Cardiac muscle cell (in vitro differentiated cells and primary cell): ENCODE results near the gene POLR2F. TPM values are rescaled to one million over a fixed set of nuclear protein-coding genes. Genes with fewer than 3 reads are reported as not detected.
"Not testable (repeated sequence)": the region's sequence is repeated elsewhere in the genome, so short reads cannot be mapped to it uniquely, and the experiment has no call there.

Experiments used
- DNase-seq, 2 donors: peaks; one replicate each; pipeline versions ENCODE4 v3.0.0 to v3.0.0-alpha.2; 2010 to 2017; ENCODE audit warnings: low read depth in 1 of 2, low spot score in 1 of 2
- H3K27ac ChIP-seq: fragments of 200-600 bp; sonication (generic); 2 replicates; pipeline ENCODE4 v1.5.1; 2016
- H3K27me3 ChIP-seq: fragments of 200-600 bp; sonication (generic); 2 replicates; pipeline ENCODE4 v1.6.0; 2016; ENCODE audit warnings: control low read depth
- H3K36me3 ChIP-seq: fragments of 200-600 bp; sonication (generic); 2 replicates; pipeline ENCODE4 v1.5.1; 2016; ENCODE audit warnings: control low read depth
- H3K4me1 ChIP-seq: fragments of 200-600 bp; sonication (generic); 2 replicates; pipeline ENCODE4 v1.8.1; 2017; ENCODE audit warnings: low read depth, mild to moderate bottlenecking, mixed run types
- H3K4me3 ChIP-seq: fragments of 200-600 bp; sonication (generic); 2 replicates; pipeline ENCODE4 v1.5.1; 2016; ENCODE audit warnings: mild to moderate bottlenecking
- H3K9me3 ChIP-seq: fragments of 200-600 bp; sonication (generic); 2 replicates; pipeline ENCODE4 v1.5.1; 2017; ENCODE audit warnings: low read depth, mild to moderate bottlenecking, control low read depth
- CTCF ChIP-seq: IDR thresholded peaks from 2 replicates; pipeline ENCODE4 v1.5.1; 2012; ENCODE audit warnings: low read depth, mild to moderate bottlenecking, low read length
- polyA plus RNA-seq: library from polyadenylated mRNA; unstranded; fragments of >200 nt; fragmentation: Nextera tagmentation; extraction: Ambion mirVana; gene quantifications from 2 replicates; pipeline ENCODE4 v1.2.1, GENCODE V29; 2016
- total RNA-seq: library from RNA; depleted of rRNA; stranded (reverse); fragments of >200 nt; gene quantifications from 2 replicates; pipeline ENCODE4 v1.2.3, GENCODE V29; 2016

Gene POLR2F
- total and polyA plus RNA-seq, 2 experiments from 2014 or later = 63.3 to 183 TPM

GRCh38 chr22:37975153-37975552, 21.7 kb downstream of the POLR2F start:
- no peak overlapping the region for H3K27ac ChIP-seq
- H3K9me3 ChIP-seq = no peaks in the 10 kb centered on the region
- H3K36me3 ChIP-seq = no peaks in the 10 kb centered on the region
- TF ChIP-seq CTCF = no peak
- no peak for DNase-seq
- H3K4me3 ChIP-seq = no peak overlapping the region
- H3K27me3 ChIP-seq = no peaks in the 10 kb centered on the region
- peaks cover 10% of the 10 kb centered on the region for H3K4me1 ChIP-seq

- DNase-seq = not testable (repeated sequence)
Observed at GRCh38 chr22:37976022-37976421, 22.5 kb downstream of the POLR2F start.

DNA sequence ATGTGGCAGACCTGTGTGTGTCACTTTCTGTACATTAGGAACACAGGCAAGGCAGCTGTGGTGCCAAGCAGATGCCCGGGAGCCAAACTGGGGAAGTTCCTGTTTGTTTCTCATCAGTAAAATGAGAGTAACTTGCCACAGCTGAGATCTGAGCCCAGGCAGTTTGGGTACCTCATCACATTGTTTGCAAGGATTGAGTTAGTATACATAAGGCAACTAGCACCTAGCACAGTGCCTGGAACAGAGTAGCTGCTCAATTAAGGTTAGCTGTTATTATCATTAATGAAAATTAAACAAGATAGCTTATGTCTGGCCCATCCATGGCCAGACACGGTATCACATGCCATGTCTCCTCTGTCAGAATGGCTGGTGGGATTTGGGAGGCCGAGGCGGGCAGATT, 23.0 kb downstream of the POLR2F start:
- no peak for DNase-seq
- Histone ChIP-seq H3K36me3 (no peaks in the 10 kb centered on the region), H3K27ac (no peak overlapping the region), H3K9me3 (no peaks in the 10 kb centered on the region), H3K27me3 (no peaks in the 10 kb centered on the region), H3K4me1 (peaks cover 10% of the 10 kb centered on the region), H3K4me3 (no peak overlapping the region)
- TF ChIP-seq CTCF = no peak

More at GRCh38 chr22:37976022-37976421, 22.5 kb downstream of the POLR2F start:
- H3K4me1 ChIP-seq = peaks cover 10% of the 10 kb centered on the region
- H3K4me3 ChIP-seq, H3K27ac ChIP-seq, H3K27me3 ChIP-seq, H3K9me3 ChIP-seq, H3K36me3 ChIP-seq: not testable (repeated sequence)

- Histone ChIP-seq H3K27me3 (peaks cover 30% of the 10 kb centered on the region), H3K4me3 (no peak overlapping the region), H3K9me3 (no peaks in the 10 kb centered on the region), H3K36me3 (no peaks in the 10 kb centered on the region), H3K27ac (no peak overlapping the region), H3K4me1 (no peaks in the 10 kb centered on the region)
- DNase-seq = no peak
- TF ChIP-seq CTCF = no peak
Observed at GRCh38 chr22:37979782-37980181, 26.3 kb downstream of the POLR2F start.

GRCh38 chr22:37981282-37982011, 27.9 kb downstream of the POLR2F start:
- no peak for TF ChIP-seq CTCF
- Histone ChIP-seq H3K4me1 (no peaks in the 10 kb centered on the region), H3K36me3 (no peaks in the 10 kb centered on the region), H3K27ac (no peak overlapping the region), H3K4me3 (no peak overlapping the region), H3K9me3 (no peaks in the 10 kb centered on the region), H3K27me3 (peaks cover 33% of the 10 kb centered on the region)
- no peak for DNase-seq

DNA sequence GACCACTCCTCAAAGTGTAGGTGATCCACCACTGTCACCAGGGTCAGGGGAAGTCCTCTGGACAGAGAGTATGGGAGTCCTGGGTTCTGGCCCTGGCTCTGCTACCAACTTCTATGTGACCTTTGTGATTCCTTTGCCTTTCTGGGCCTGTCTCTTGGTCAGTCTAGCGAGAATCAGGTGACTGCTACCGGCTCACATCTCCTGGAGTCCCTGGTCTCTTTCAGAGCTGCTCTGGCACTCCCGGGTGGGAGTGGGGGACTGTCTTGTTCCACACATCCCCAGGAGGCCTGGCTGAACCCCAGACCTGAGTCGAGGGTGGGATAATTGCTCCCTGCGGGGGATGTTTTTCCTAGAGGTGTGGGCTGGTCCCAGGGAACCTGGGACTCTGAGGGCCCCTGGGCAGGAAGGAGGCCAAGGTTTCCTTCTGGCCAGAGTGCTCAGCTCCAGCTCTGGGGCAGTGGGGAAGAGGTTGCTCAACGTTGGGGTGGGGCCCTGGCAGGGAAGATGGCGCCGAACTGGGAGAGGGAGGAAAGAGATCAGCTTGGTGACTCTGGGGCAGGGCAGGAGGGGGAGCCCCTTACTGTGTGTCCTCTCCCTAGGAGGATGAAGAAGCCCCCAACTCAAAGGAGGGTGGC, 28.8 kb downstream of the POLR2F start:
- no peak overlapping the region for H3K4me3 ChIP-seq
- H3K27me3 ChIP-seq = peaks cover 33% of the 10 kb centered on the region
- no peaks in the 10 kb centered on the region for H3K4me1 ChIP-seq
- no peak for TF ChIP-seq CTCF
- no peak for DNase-seq
- H3K36me3 ChIP-seq = no peaks in the 10 kb centered on the region
- no peaks in the 10 kb centered on the region for H3K9me3 ChIP-seq
- H3K27ac ChIP-seq = no peak overlapping the region
